Mesendoderm (in vitro differentiated cells): ENCODE data around the gene TBC1D26.
A peak's percentile ranks its signal among the peaks of the same experiment; 100 is the strongest.
"Not testable (repeated sequence)": the region's sequence is repeated elsewhere in the genome, so short reads cannot be mapped to it uniquely, and the experiment has no call there.

Experiments
- DNase-seq: peaks from one replicate; pipeline ENCODE4 v3.0.0; 2013
- H2AK5ac ChIP-seq: 2 replicates; pipeline ENCODE4 v1.6.1; 2013; ENCODE audit warnings: low read length, inconsistent platforms
- H2BK120ac ChIP-seq: 2 replicates; pipeline ENCODE4 v1.6.1; 2013; ENCODE audit warnings: low read depth, mild to moderate bottlenecking, low read length, moderate library complexity, mixed read lengths
- H2BK15ac ChIP-seq: replicated peaks from 2 replicates; pipeline ENCODE4 v1.6.1; 2013; ENCODE audit warnings: low read depth, mild to moderate bottlenecking, moderate library complexity
- H2BK5ac ChIP-seq: 2 replicates; pipeline ENCODE4 v1.6.1; 2013; ENCODE audit warnings: low read length, inconsistent platforms
- H3K18ac ChIP-seq: 2 replicates; pipeline ENCODE4 v1.6.1; 2013; ENCODE audit warnings: mild to moderate bottlenecking, low read length, mixed read lengths
- H3K23ac ChIP-seq: one replicate; pipeline ENCODE4 v1.6.1; 2013; ENCODE audit warnings: low read length
- H3K27ac ChIP-seq: 2 replicates; pipeline ENCODE4 v1.5.1; 2013; ENCODE audit warnings: low read depth, mild to moderate bottlenecking, inconsistent platforms, low read length, moderate library complexity
- H3K27me3 ChIP-seq: 2 replicates; pipeline ENCODE4 v1.6.1; 2013; ENCODE audit warnings: low read length, control low read depth, mild to moderate bottlenecking, inconsistent platforms; ENCODE audit not compliant: insufficient read depth, poor library complexity
- H3K36me3 ChIP-seq: 2 replicates; pipeline ENCODE4 v1.6.1; 2013; ENCODE audit warnings: low read length, inconsistent platforms; ENCODE audit not compliant: control insufficient read depth, insufficient read depth
- H3K4ac ChIP-seq: one replicate; pipeline ENCODE4 v1.6.1; 2013; ENCODE audit warnings: low read depth, mild to moderate bottlenecking, low read length, moderate library complexity
- H3K4me1 ChIP-seq: 2 replicates; pipeline ENCODE4 v1.6.1; 2013; ENCODE audit warnings: low read depth, low read length, inconsistent platforms; ENCODE audit not compliant: control insufficient read depth
- H3K4me2 ChIP-seq: 2 replicates; pipeline ENCODE4 v1.6.1; 2013; ENCODE audit warnings: low read length
- H3K4me3 ChIP-seq: 2 replicates; pipeline ENCODE4 v1.5.1; 2013; ENCODE audit warnings: mild to moderate bottlenecking, low read length
- H3K56ac ChIP-seq: one replicate; pipeline ENCODE4 v1.6.1; 2013; ENCODE audit warnings: low read length
- H3K79me1 ChIP-seq: 2 replicates; pipeline ENCODE4 v1.6.1; 2013; ENCODE audit warnings: low read length, inconsistent platforms
- H3K79me2 ChIP-seq: 2 replicates; pipeline ENCODE4 v1.6.1; 2013; ENCODE audit warnings: mild to moderate bottlenecking, low read length; ENCODE audit not compliant: control insufficient read depth, insufficient read depth
- H3K9ac ChIP-seq: 2 replicates; pipeline ENCODE4 v1.6.1; 2013; ENCODE audit warnings: low read length, inconsistent platforms
- H4K5ac ChIP-seq: one replicate; pipeline ENCODE4 v1.6.1; 2013; ENCODE audit warnings: low read length
- H4K8ac ChIP-seq: one replicate; pipeline ENCODE4 v1.6.1; 2013; ENCODE audit warnings: low read depth, mild to moderate bottlenecking, control low read depth, low read length, moderate library complexity
- WGBS: extraction: QIAGEN DNeasy Blood & Tissue Kit; methylation state at CpG from one replicate; pipeline ENCODE4 v1.1.7; 2013; ENCODE audit warnings: low lambda C conversion rate, missing lambda C conversion rate; ENCODE audit not compliant: insufficient coverage; ENCODE audit errors: extremely low coverage; 5-methylcytosine and 5-hydroxymethylcytosine counted together

Gene TBC1D26

GRCh38 chr17:15699413-15699924, 32.6 kb upstream of the TBC1D26 start, which contains the start of gene ZNF286A:
TSS of gene ZNF286A (plus strand) at chr17:15699752. CDS start at chr17:15700330, 578 bp downstream.
- H4K5ac ChIP-seq, H2AK5ac ChIP-seq, H3K36me3 ChIP-seq, H2BK120ac ChIP-seq, H3K79me1 ChIP-seq, H3K4me2 ChIP-seq, H3K18ac ChIP-seq, H4K8ac ChIP-seq, H2BK15ac ChIP-seq, H3K23ac ChIP-seq, H3K4me1 ChIP-seq, H3K27me3 ChIP-seq, H3K27ac ChIP-seq, H2BK5ac ChIP-seq, H3K79me2 ChIP-seq: not testable (repeated sequence)
- DNase-seq = peak; percentile 99
- Histone ChIP-seq H3K56ac (peak within 1 kb of the TSS; percentile 78), H3K4ac (peak within 1 kb of the TSS; percentile 91), H3K4me3 (peak within 1 kb of the TSS; percentile 16), H3K9ac (peak within 1 kb of the TSS; percentile 64)
- no CpG with 5 or more reads among the region's 44 CpGs for WGBS

- not testable (repeated sequence) for H2BK15ac ChIP-seq, H4K5ac ChIP-seq, H3K4me1 ChIP-seq, DNase-seq, H4K8ac ChIP-seq, H3K79me1 ChIP-seq, H3K18ac ChIP-seq, H3K23ac ChIP-seq, H3K4me2 ChIP-seq, H3K4me3 ChIP-seq, H2BK120ac ChIP-seq, H2AK5ac ChIP-seq, H3K27ac ChIP-seq, H3K79me2 ChIP-seq, H3K27me3 ChIP-seq, H3K36me3 ChIP-seq, H2BK5ac ChIP-seq
- no CpG with 5 or more reads among the region's 21 CpGs for WGBS
- Histone ChIP-seq H3K56ac (peak overlapping the region; percentile 78), H3K4ac (peak overlapping the region; percentile 91), H3K9ac (peak overlapping the region; percentile 64)
Measured at GRCh38 chr17:15699937-15700336, 32.1 kb upstream of the TBC1D26 start.

- WGBS = no CpG with 5 or more reads among the region's 33 CpGs
Measured at GRCh38 chr17:15704239-15704638, 27.8 kb upstream of the TBC1D26 start.

GRCh38 chr17:15704813-15705212, 27.3 kb upstream of the TBC1D26 start:
- not testable (repeated sequence) for H4K5ac ChIP-seq, DNase-seq, H3K56ac ChIP-seq, H2AK5ac ChIP-seq, H3K79me1 ChIP-seq, H3K79me2 ChIP-seq, H3K18ac ChIP-seq, H3K4me3 ChIP-seq, H2BK5ac ChIP-seq, H3K9ac ChIP-seq, H2BK15ac ChIP-seq, H3K27ac ChIP-seq, H4K8ac ChIP-seq, H3K27me3 ChIP-seq, H3K23ac ChIP-seq, H2BK120ac ChIP-seq, H3K4me1 ChIP-seq, H3K4ac ChIP-seq, H3K4me2 ChIP-seq
- no CpG with 5 or more reads among the region's 32 CpGs for WGBS
- H3K36me3 ChIP-seq = peaks cover 11% of the 10 kb centered on the region

More at GRCh38 chr17:15704239-15704638, 27.8 kb upstream of the TBC1D26 start:
- H3K4me3 ChIP-seq, H3K79me1 ChIP-seq, H2BK120ac ChIP-seq, H3K27me3 ChIP-seq, H3K23ac ChIP-seq, H3K56ac ChIP-seq, H3K18ac ChIP-seq, H2BK5ac ChIP-seq, H3K79me2 ChIP-seq, H3K4ac ChIP-seq, H2AK5ac ChIP-seq, H3K4me1 ChIP-seq, H3K27ac ChIP-seq, H3K9ac ChIP-seq, H3K4me2 ChIP-seq, H4K5ac ChIP-seq, DNase-seq, H2BK15ac ChIP-seq, H4K8ac ChIP-seq: not testable (repeated sequence)
- peaks cover 11% of the 10 kb centered on the region for H3K36me3 ChIP-seq

- H3K27me3 ChIP-seq, DNase-seq, H2BK5ac ChIP-seq, H3K79me1 ChIP-seq, H2AK5ac ChIP-seq, H3K23ac ChIP-seq, H3K4me3 ChIP-seq, H4K5ac ChIP-seq, H3K18ac ChIP-seq, H4K8ac ChIP-seq, H3K27ac ChIP-seq, H3K9ac ChIP-seq, H2BK120ac ChIP-seq, H2BK15ac ChIP-seq, H3K4me1 ChIP-seq, H3K56ac ChIP-seq, H3K4me2 ChIP-seq, H3K4ac ChIP-seq, H3K79me2 ChIP-seq: not testable (repeated sequence)
- H3K36me3 ChIP-seq = peaks cover 11% of the 10 kb centered on the region
- no CpG with 5 or more reads among the region's 3 CpGs for WGBS
Measured at GRCh38 chr17:15708879-15709278, 23.2 kb upstream of the TBC1D26 start.
